HUES64 (cell line): ENCODE results near the gene TRIM24.
A peak's percentile ranks its signal among the peaks of the same experiment; 100 is the strongest.

Source experiments
- H3K27ac ChIP-seq: 2 replicates; pipeline ENCODE4 v1.7.0; 2013; ENCODE audit warnings: low read depth, low read length, inconsistent platforms
- H3K27me3 ChIP-seq: 2 replicates; pipeline ENCODE4 v1.6.1; 2013; ENCODE audit warnings: mild to moderate bottlenecking, low read length; ENCODE audit not compliant: insufficient read depth
- H3K36me3 ChIP-seq: 2 replicates; pipeline ENCODE4 v1.6.1; 2013; ENCODE audit warnings: mild to moderate bottlenecking, low read length; ENCODE audit not compliant: insufficient read depth
- H3K4me1 ChIP-seq: 2 replicates; pipeline ENCODE4 v1.6.1; 2013; ENCODE audit warnings: mild to moderate bottlenecking, low read length, moderate library complexity; ENCODE audit not compliant: insufficient read depth
- H3K4me3 ChIP-seq: 2 replicates; pipeline ENCODE4 v1.5.1; 2013; ENCODE audit warnings: mild to moderate bottlenecking, low read length, moderate library complexity
- H3K9ac ChIP-seq: 2 replicates; pipeline ENCODE4 v1.6.1; 2013; ENCODE audit warnings: mild to moderate bottlenecking, low read depth, low read length
- H3K9me3 ChIP-seq: 2 replicates; pipeline ENCODE4 v1.6.1; 2013; ENCODE audit warnings: low read depth, low read length; ENCODE audit not compliant: insufficient read depth
- WGBS: fragments of 150-250, 120-280 bp; methylation state at CpG from one replicate; pipeline ENCODE4 v1.1.7; 2013; ENCODE audit warnings: missing lambda C conversion rate; 5-methylcytosine and 5-hydroxymethylcytosine counted together

The TRIM24 gene

GRCh38 chr7:138435231-138435919, 24.7 kb upstream of the TRIM24 start:
- H3K36me3 ChIP-seq: no peaks in the 10 kb centered on the region
- no peak overlapping the region for H3K4me3 ChIP-seq
- peaks cover 26% of the 10 kb centered on the region for H3K9me3 ChIP-seq
- 87% methylated on average over 10 of the region's 10 CpGs for WGBS
- no peak overlapping the region for H3K9ac ChIP-seq
- peak overlapping the region; percentile 42; the same call in 1 of the 2 replicates for H3K27ac ChIP-seq
- H3K4me1 ChIP-seq: peaks cover 13% of the 10 kb centered on the region
- no peaks in the 10 kb centered on the region for H3K27me3 ChIP-seq

- Histone ChIP-seq H3K27ac (no peak overlapping the region), H3K27me3 (no peaks in the 10 kb centered on the region), H3K4me3 (no peak overlapping the region), H3K9me3 (peaks cover 17% of the 10 kb centered on the region), H3K36me3 (no peaks in the 10 kb centered on the region), H3K4me1 (peaks cover 13% of the 10 kb centered on the region), H3K9ac (no peak overlapping the region)
- 95% methylated on average over 2 of the region's 2 CpGs for WGBS
Measured at GRCh38 chr7:138436388-138436787, 23.7 kb upstream of the TRIM24 start.

GRCh38 chr7:138440460-138440859, 19.6 kb upstream of the TRIM24 start:
- H3K27ac ChIP-seq: no peak overlapping the region
- no peaks in the 10 kb centered on the region for H3K27me3 ChIP-seq
- WGBS: 94% methylated on average over 17 of the region's 17 CpGs
- peaks cover 3% of the 10 kb centered on the region; the same call in 1 of the 2 replicates for H3K4me1 ChIP-seq
- no peak overlapping the region for H3K4me3 ChIP-seq
- H3K9me3 ChIP-seq: no peaks in the 10 kb centered on the region
- no peak overlapping the region for H3K9ac ChIP-seq
- H3K36me3 ChIP-seq: no peaks in the 10 kb centered on the region

GRCh38 chr7:138442822-138443221, 17.2 kb upstream of the TRIM24 start:
- 97% methylated on average over 3 of the region's 3 CpGs for WGBS

GRCh38 chr7:138449580-138449979, 10.5 kb upstream of the TRIM24 start:
- Histone ChIP-seq H3K27me3 (no peaks in the 10 kb centered on the region), H3K36me3 (no peaks in the 10 kb centered on the region), H3K27ac (no peak overlapping the region), H3K9me3 (peaks cover 3% of the 10 kb centered on the region; the same call in 1 of the 2 replicates), H3K4me1 (no peaks in the 10 kb centered on the region), H3K4me3 (no peak overlapping the region), H3K9ac (no peak overlapping the region)
- WGBS: 88% methylated on average over 5 of the region's 6 CpGs

More at GRCh38 chr7:138442822-138443221, 17.2 kb upstream of the TRIM24 start:
- Histone ChIP-seq H3K9me3 (no peaks in the 10 kb centered on the region), H3K27ac (no peak overlapping the region), H3K9ac (no peak overlapping the region), H3K27me3 (no peaks in the 10 kb centered on the region), H3K36me3 (no peaks in the 10 kb centered on the region), H3K4me1 (no peaks in the 10 kb centered on the region), H3K4me3 (no peak overlapping the region)

- H3K9ac ChIP-seq: no peak overlapping the region
- H3K27ac ChIP-seq: no peak overlapping the region
- H3K36me3 ChIP-seq: no peaks in the 10 kb centered on the region
- no peaks in the 10 kb centered on the region for H3K9me3 ChIP-seq
- WGBS: 68% methylated on average over 3 of the region's 3 CpGs
- H3K4me1 ChIP-seq: peaks cover 16% of the 10 kb centered on the region
- no peak overlapping the region for H3K4me3 ChIP-seq
- H3K27me3 ChIP-seq: no peaks in the 10 kb centered on the region
Measured at GRCh38 chr7:138455609-138456008, 4.5 kb upstream of the TRIM24 start.

GRCh38 chr7:138456220-138456619, 3.8 kb upstream of the TRIM24 start:
- Histone ChIP-seq H3K4me3 (no peak overlapping the region), H3K9ac (no peak overlapping the region), H3K27me3 (no peaks in the 10 kb centered on the region), H3K27ac (no peak overlapping the region), H3K36me3 (no peaks in the 10 kb centered on the region), H3K4me1 (peaks cover 16% of the 10 kb centered on the region), H3K9me3 (no peaks in the 10 kb centered on the region)
- 88% methylated on average over 4 of the region's 4 CpGs for WGBS

- Histone ChIP-seq H3K27me3 (no peaks in the 10 kb centered on the region), H3K9me3 (no peaks in the 10 kb centered on the region), H3K4me3 (peak overlapping the region; percentile 84), H3K27ac (peak overlapping the region; percentile 94), H3K36me3 (peaks cover 14% of the 10 kb centered on the region), H3K9ac (peak overlapping the region; percentile 89), H3K4me1 (peaks cover 20% of the 10 kb centered on the region)
- WGBS: 7% methylated on average over 16 of the region's 18 CpGs
Measured at GRCh38 chr7:138458576-138459412, 1.3 kb upstream of the TRIM24 start.

- peak overlapping the region; percentile 84 for H3K4me3 ChIP-seq
- peak overlapping the region; percentile 89 for H3K9ac ChIP-seq
- under 1% methylated on average over 30 of the region's 31 CpGs for WGBS
- peak overlapping the region; percentile 94 for H3K27ac ChIP-seq
- H3K36me3 ChIP-seq: peaks cover 19% of the 10 kb centered on the region
- H3K4me1 ChIP-seq: peaks cover 26% of the 10 kb centered on the region
- H3K9me3 ChIP-seq: no peaks in the 10 kb centered on the region
- no peaks in the 10 kb centered on the region for H3K27me3 ChIP-seq
Measured at GRCh38 chr7:138459413-138460175, 465 bp upstream of the TRIM24 start.

GRCh38 chr7:138460649-138461607, 869 bp downstream of the TRIM24 start:
- peak overlapping the region; percentile 86 for H3K4me3 ChIP-seq
- H3K9me3 ChIP-seq: no peaks in the 10 kb centered on the region
- under 1% methylated on average over 84 of the region's 84 CpGs for WGBS
- H3K27ac ChIP-seq: peak overlapping the region; percentile 87
- H3K27me3 ChIP-seq: no peaks in the 10 kb centered on the region
- peaks cover 26% of the 10 kb centered on the region for H3K4me1 ChIP-seq
- H3K9ac ChIP-seq: peak overlapping the region; percentile 70
- H3K36me3 ChIP-seq: peaks cover 30% of the 10 kb centered on the region
